H1 (cell line): ENCODE results near the gene RERE. TPM values are rescaled to one million over a fixed set of nuclear protein-coding genes. Genes with fewer than 3 reads are reported as not detected.

Experiments used
- CTCF ChIA-PET: fragments of 300-600 bp; sonication (Branson Sonifier 250); formaldehyde crosslinking; loops from one replicate; lab custom pipeline; 2021; ENCODE audit not compliant: partially characterized antibody; lab: Charles Lee
- POLR2A ChIA-PET: fragments of 300-600 bp; sonication (Branson Sonifier 250); formaldehyde crosslinking; loops from one replicate; lab custom pipeline; 2021; ENCODE audit warnings: inconsistent platforms; ENCODE audit not compliant: partially characterized antibody; lab: Charles Lee
- DNase-seq, 2 experiments: peaks; one replicate each; pipeline versions ENCODE4 v3.0.0 to v3.0.0-alpha.2; 2010 to 2022; ENCODE audit warnings: low spot score in 2 of 2, low read depth in 1 of 2, mixed read lengths in 1 of 2
- FAIRE-seq: peaks from 2 replicates; lab custom pipeline; 2011; peaks lifted over from hg19 to GRCh38; lab: Jason Lieb, UNC
- H2AFZ ChIP-seq: 2 replicates; pipeline ENCODE4 v1.8.1; 2012; ENCODE audit warnings: low read length, inconsistent platforms
- H2AK5ac ChIP-seq: 2 replicates; pipeline ENCODE4 v1.6.1; 2013; ENCODE audit warnings: low read depth, low read length
- H2BK120ac ChIP-seq: replicated peaks from 2 replicates; pipeline ENCODE3; 2013; ENCODE audit warnings: low read depth, low read length, inconsistent platforms
- H2BK12ac ChIP-seq: 2 replicates; pipeline ENCODE4 v1.6.1; 2013; ENCODE audit warnings: low read depth, low read length
- H2BK15ac ChIP-seq: 2 replicates; pipeline ENCODE4 v1.6.1; 2013; ENCODE audit warnings: low read length
- H2BK20ac ChIP-seq: 2 replicates; pipeline ENCODE4 v1.6.1; 2013; ENCODE audit warnings: low read length
- H2BK5ac ChIP-seq: 2 replicates; pipeline ENCODE4 v1.6.1; 2013; ENCODE audit warnings: low read depth, low read length
- H3K14ac ChIP-seq: 2 replicates; pipeline ENCODE4 v1.6.1; 2013; ENCODE audit warnings: inconsistent platforms; ENCODE audit not compliant: insufficient read length
- H3K18ac ChIP-seq: 2 replicates; pipeline ENCODE4 v1.6.1; 2013; ENCODE audit warnings: low read length; ENCODE audit errors: extremely low read depth
- H3K23ac ChIP-seq: 2 replicates; pipeline ENCODE4 v1.6.1; 2013; ENCODE audit warnings: inconsistent platforms; ENCODE audit not compliant: insufficient read length
- H3K23me2 ChIP-seq: 2 replicates; pipeline ENCODE4 v1.6.1; 2013; ENCODE audit warnings: low read depth, low read length
- H3K27ac ChIP-seq: 2 replicates; pipeline ENCODE4 v1.6.1; 2011; ENCODE audit warnings: low read depth, low read length, inconsistent platforms
- H3K27me3 ChIP-seq, 4 experiments: replicated peaks in 1 of 4; 1 replicate in 1 of 4; 2 replicates in 3 of 4; pipeline versions ENCODE4 v1.6.1 to v1.8.1; 2011 to 2013; ENCODE audit warnings: low read length in 3 of 4, mild to moderate bottlenecking in 3 of 4, inconsistent platforms in 2 of 4, mixed read lengths in 2 of 4, moderate library complexity in 1 of 4; ENCODE audit not compliant: control insufficient read depth in 3 of 4, insufficient read depth in 3 of 4; ENCODE audit errors: extremely low read depth in 1 of 4
- H3K36me3 ChIP-seq, 4 experiments: 2 replicates each; pipeline versions ENCODE4 v1.6.1 to v1.8.1; 2011 to 2013; ENCODE audit warnings: mild to moderate bottlenecking in 4 of 4, low read length in 3 of 4, moderate library complexity in 2 of 4, control low read depth in 1 of 4, inconsistent platforms in 1 of 4; ENCODE audit not compliant: insufficient read depth in 4 of 4, control insufficient read depth in 2 of 4
- H3K4ac ChIP-seq: replicated peaks from 2 replicates; pipeline ENCODE3; 2013; ENCODE audit warnings: low read length, low read depth, mixed read lengths, inconsistent platforms; ENCODE audit not compliant: insufficient read length
- H3K4me1 ChIP-seq, 4 experiments: replicated peaks in 1 of 4; 1 replicate in 1 of 4; 2 replicates in 3 of 4; pipeline versions ENCODE4 v1.6.1 to v1.8.1; 2011 to 2013; ENCODE audit warnings: low read length in 3 of 4, inconsistent platforms in 2 of 4, mixed read lengths in 1 of 4; ENCODE audit not compliant: insufficient read depth in 4 of 4, control insufficient read depth in 3 of 4
- H3K4me2 ChIP-seq, 2 experiments: 2 replicates each; pipeline versions ENCODE4 v1.6.1 to v1.8.1; 2011 to 2013; ENCODE audit warnings: low read depth in 2 of 2, low read length in 2 of 2, control low read depth in 1 of 2, inconsistent platforms in 1 of 2, mild to moderate bottlenecking in 1 of 2; ENCODE audit not compliant: insufficient read depth in 1 of 2
- H3K4me3 ChIP-seq, 4 experiments: fragments of 200-600, 300-600 bp in 1 of 4; sonication (generic), shearing (Covaris generic), sonication (Bioruptor Twin) in 1 of 4; 2 replicates each; pipeline versions ENCODE4 v1.5.1 to v1.8.1; 2011 to 2016; ENCODE audit warnings: low read length in 4 of 4, low read depth in 3 of 4, control low read depth in 2 of 4, inconsistent platforms in 2 of 4, mild to moderate bottlenecking in 2 of 4, mixed read lengths in 1 of 4, moderate library complexity in 1 of 4; ENCODE audit not compliant: insufficient read depth in 2 of 4; ENCODE audit errors: extremely low read depth in 1 of 4
- H3K56ac ChIP-seq: replicated peaks from 2 replicates; pipeline ENCODE3; 2013; ENCODE audit warnings: low read depth, mild to moderate bottlenecking, mixed read lengths, low read length, inconsistent platforms; ENCODE audit not compliant: insufficient read length
- H3K79me1 ChIP-seq: 2 replicates; pipeline ENCODE4 v1.6.1; 2013; ENCODE audit warnings: low read depth, low read length, control low read depth
- H3K79me2 ChIP-seq, 2 experiments: 2 replicates each; pipeline versions ENCODE4 v1.6.1 to v1.8.1; 2012 to 2013; ENCODE audit warnings: low read length in 2 of 2, mild to moderate bottlenecking in 2 of 2, inconsistent platforms in 1 of 2; ENCODE audit not compliant: insufficient read depth in 2 of 2, control insufficient read depth in 1 of 2
- H3K9ac ChIP-seq, 4 experiments: replicated peaks in 1 of 4; 1 replicate in 1 of 4; 2 replicates in 3 of 4; pipeline versions ENCODE4 v1.6.1 to v1.8.1; 2011 to 2013; ENCODE audit warnings: low read depth in 3 of 4, low read length in 3 of 4, control low read depth in 2 of 4, mild to moderate bottlenecking in 2 of 4, moderate library complexity in 2 of 4, inconsistent platforms in 1 of 4; ENCODE audit errors: extremely low read depth in 1 of 4
- H3K9me3 ChIP-seq, 2 experiments: 2 replicates each; pipeline versions ENCODE4 v1.6.1 to v1.8.1; 2012 to 2013; ENCODE audit warnings: mild to moderate bottlenecking in 2 of 2, moderate library complexity in 2 of 2, control low read depth in 1 of 2, inconsistent platforms in 1 of 2, low read depth in 1 of 2, low read length in 1 of 2, mixed read lengths in 1 of 2; ENCODE audit not compliant: insufficient read depth in 2 of 2
- H4K20me1 ChIP-seq, 2 experiments: replicated peaks in 1 of 2; 2 replicates each; pipeline versions ENCODE3 to v1.8.1; 2011 to 2013; ENCODE audit warnings: inconsistent platforms in 2 of 2, low read length in 2 of 2, mild to moderate bottlenecking in 1 of 2; ENCODE audit not compliant: insufficient read depth in 2 of 2, control insufficient read depth in 1 of 2
- H4K5ac ChIP-seq: 2 replicates; pipeline ENCODE4 v1.6.1; 2013; ENCODE audit warnings: low read length, low read depth, mixed read lengths, inconsistent platforms; ENCODE audit not compliant: insufficient read length
- H4K8ac ChIP-seq: 2 replicates; pipeline ENCODE4 v1.8.0; 2013; ENCODE audit warnings: mild to moderate bottlenecking, moderate library complexity, low read length, inconsistent platforms; ENCODE audit not compliant: insufficient read depth; ENCODE audit errors: extremely low read depth
- H4K91ac ChIP-seq: replicated peaks from 2 replicates; pipeline ENCODE3; 2013; ENCODE audit warnings: low read length, mixed read lengths, inconsistent platforms; ENCODE audit not compliant: insufficient read length
- BRCA1 ChIP-seq: IDR thresholded peaks from 2 replicates; pipeline ENCODE4 v1.6.1; 2012; ENCODE audit warnings: low read depth, low read length, improper control_type of control experiment
- CBX5 ChIP-seq: fragments of 300-800, 300-1000 bp; sonication (generic); IDR thresholded peaks from 2 replicates; pipeline ENCODE4 v1.7.1; 2016; ENCODE audit warnings: antibody characterized with exemption, low read length, low read depth
- FOSL1 ChIP-seq: IDR thresholded peaks from 2 replicates; pipeline ENCODE4 v1.6.1; 2011; ENCODE audit warnings: mild to moderate bottlenecking, low read depth, low read length, moderate library complexity; ENCODE audit not compliant: insufficient read depth
- WGBS, 2 experiments: shearing (Covaris generic) in 1 of 2; methylation state at CpG; one replicate each; pipeline versions ENCODE4 v1.1.6 to v1.1.7; 2013 to 2015; ENCODE audit warnings: low lambda C conversion rate in 2 of 2, mixed read lengths in 2 of 2, inconsistent platforms in 1 of 2, low coverage in 1 of 2, missing lambda C conversion rate in 1 of 2; ENCODE audit not compliant: insufficient replicate concordance in 2 of 2, insufficient coverage in 1 of 2, insufficient read length in 1 of 2; ENCODE audit errors: extremely low coverage in 1 of 2, missing lambda C conversion rate in 1 of 2; 5-methylcytosine and 5-hydroxymethylcytosine counted together
- polyA plus RNA-seq, 7 experiments: library from polyadenylated mRNA; depleted of rRNA in 3 of 7; stranded (reverse) in 5 of 7; unstranded in 2 of 7; fragments of >200 nt in 5 of 7; fragments of 200-250 nt in 2 of 7; gene quantifications; 1 replicate in 5 of 7; 2 replicates in 1 of 7; 4 replicates in 1 of 7; pipeline versions ENCODE4 v1.2.1 to v1.2.3, GENCODE V29; 2011 to 2013; ENCODE audit warnings: missing spikeins in 2 of 7, mixed read lengths in 2 of 7
- total RNA-seq: library from RNA; stranded (reverse); fragmentation: NEBNext Ultra II Directional; extraction: Animal tissue kit (Norgen Biotek cat#: 25700); gene quantifications from 2 replicates; pipeline ENCODE4 v1.2.1, GENCODE V29; 2021

RERE gene
- total and polyA plus RNA-seq, 2 of the 8 experiments (the other 6 are each of a cell fraction or from before 2014, with no cell fraction given) = 15.3 to 142 TPM

DNA sequence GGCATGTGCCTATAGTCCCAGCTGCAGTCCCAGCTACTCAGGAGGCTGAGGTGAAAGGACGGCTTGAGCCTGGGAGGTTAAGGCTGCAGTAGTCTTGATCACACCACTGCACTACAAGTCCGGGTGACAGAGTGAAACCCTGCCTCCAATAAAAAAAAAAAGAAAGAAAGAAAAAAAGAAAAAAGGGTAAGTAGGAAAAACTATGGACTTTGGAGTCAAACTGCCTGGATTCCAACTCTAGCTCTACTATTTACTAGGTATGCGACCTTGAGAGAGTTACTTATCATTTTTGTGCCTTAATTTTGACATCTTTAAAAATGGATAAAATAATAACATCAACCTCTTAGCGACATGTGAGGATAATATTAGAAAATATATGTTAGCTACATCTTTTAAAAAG lies 348.7 kb downstream of the RERE start:
- no peak overlapping the region for H2BK15ac ChIP-seq
- H2BK5ac ChIP-seq = no peak overlapping the region
- no peak overlapping the region for H3K9ac ChIP-seq
- CTCF ChIA-PET = interaction anchor here (0.6 to 2.3 kb wide), 6 partner anchors 11 to 358 kb away, joined by 3 to 15 read pairs (median 4); no protein-coding TSS in a partner anchor
- H3K14ac ChIP-seq = no peak overlapping the region
- no peak overlapping the region for H2BK120ac ChIP-seq
- H4K8ac ChIP-seq = no peak overlapping the region
- no peak overlapping the region for H3K18ac ChIP-seq
- no peaks in the 10 kb centered on the region for H3K79me1 ChIP-seq
- H3K56ac ChIP-seq = no peak overlapping the region
- H4K91ac ChIP-seq = no peak overlapping the region
- no peaks in the 10 kb centered on the region for H3K9me3 ChIP-seq
- H3K36me3 ChIP-seq = no peaks in the 10 kb centered on the region
- H3K27me3 ChIP-seq = no peaks in the 10 kb centered on the region
- no peak overlapping the region for H3K4me3 ChIP-seq
- no peak overlapping the region for H2AK5ac ChIP-seq
- WGBS, 2 experiments = 88% methylated on average over 3 of the region's 4 CpGs; no CpG with 5 or more reads in 1 of the 2 experiments
- peaks cover 10 to 22% (median 17%) of the 10 kb centered on the region in 4 experiments for H3K4me1 ChIP-seq
- FAIRE-seq (no peak), DNase-seq (peak in 1 of 2 experiments; percentile 33)
- H3K4me2 ChIP-seq = no peak overlapping the region
- no peaks in the 10 kb centered on the region for H3K23me2 ChIP-seq
- H3K79me2 ChIP-seq = peaks cover 0 to 22% of the 10 kb centered on the region in 2 experiments; a peak in 2 of 4 replicates
- POLR2A ChIA-PET = interaction anchor here (0.6 to 1.9 kb wide), 3 partner anchors 10 to 319 kb away, joined by 3 to 5 read pairs (median 4); no protein-coding TSS in a partner anchor
- H2AFZ ChIP-seq = no peak overlapping the region
- no peak for TF ChIP-seq FOSL1
- no peak for TF ChIP-seq BRCA1
- TF ChIP-seq CBX5 = no peak
- TF ChIP-seq, all 59 proteins: peak for 0
- no peak overlapping the region for H2BK20ac ChIP-seq
- H4K20me1 ChIP-seq = peaks cover 3 to 4% of the 10 kb centered on the region in 2 experiments
- H4K5ac ChIP-seq = no peak overlapping the region
- H3K23ac ChIP-seq = no peak overlapping the region
- no peak overlapping the region for H2BK12ac ChIP-seq
- H3K27ac ChIP-seq = no peak overlapping the region
- no peak overlapping the region for H3K4ac ChIP-seq
